Astrocyte (in vitro differentiated cells and primary cell): Measurements from ENCODE around the gene TMEM94.

Experiments used
- CTCF ChIP-seq: IDR thresholded peaks from 2 replicates; pipeline ENCODE4 v1.5.1; 2011; ENCODE audit warnings: low read depth, mild to moderate bottlenecking, inconsistent platforms, low read length, moderate library complexity; ENCODE audit not compliant: insufficient read depth
- EZH2 ChIP-seq: IDR thresholded peaks from 2 replicates; pipeline ENCODE4 v1.6.1; 2012; ENCODE audit warnings: mild to moderate bottlenecking, low read length, inconsistent platforms; ENCODE audit not compliant: insufficient read depth

GRCh38 chr17:75516619-75517296, 60.3 kb downstream of the TMEM94 start:
- TF ChIP-seq CTCF = no peak
- no peak for TF ChIP-seq EZH2
